ENCODE measurements around the gene DLG1. TPM values are rescaled to one million over a fixed set of nuclear protein-coding genes. Genes with fewer than 3 reads are reported as not detected.
A peak's percentile ranks its signal among the peaks of the same experiment; 100 is the strongest.

The DLG1 gene
- total and polyA plus RNA-seq, 2 donors (not counting 1 experiment from before 2014, with no cell fraction given): 47.7 to 53.0 TPM

- Histone ChIP-seq H3K9me3 (ENCODE audit: control insufficient read depth, insufficient read depth, low read depth, low read length) (no peaks in the 10 kb centered on the region), H3K27me3 (ENCODE audit: control insufficient read depth, insufficient read depth, low read length) (no peaks in the 10 kb centered on the region), H3K27ac (ENCODE audit: insufficient read depth, low read length) (peak within 1 kb of the TSS; percentile 48), H3K4me2 (ENCODE audit: extremely low read depth, insufficient read depth, low read length) (peak within 1 kb of the TSS; percentile 64), H3K79me2 (ENCODE audit: control insufficient read depth, insufficient read depth, low read length) (no peaks in the 10 kb centered on the region), H3K4me1 (ENCODE audit: control insufficient read depth, extremely low read depth, insufficient read depth, low read length) (peaks cover 14% of the 10 kb centered on the region), H4K20me1 (ENCODE audit: control insufficient read depth, extremely low read depth, insufficient read depth, low read length) (no peaks in the 10 kb centered on the region), H3K36me3 (ENCODE audit: control insufficient read depth, insufficient read depth, low read length) (no peaks in the 10 kb centered on the region), H3K9ac (ENCODE audit: insufficient read depth, low read length) (peak within 1 kb of the TSS; percentile 32), H3K4me3 (replicated peaks in 1 of 4; ENCODE audit: control extremely low read depth in 1 of 4, insufficient read depth in 1 of 4, low read depth in 3 of 4, low read length in 4 of 4) (peak within 1 kb of the TSS in 3 of 4 experiments; percentile 19 to 52 (median 25)), H2AFZ (ENCODE audit: low read length) (peak within 1 kb of the TSS; percentile 65)
- TF ChIP-seq EZH2 (IDR thresholded peaks at IDR 0.05; ENCODE audit: low read length, missing control alignments) (no peak), CTCF (conservative IDR thresholded peaks at IDR 0.05 in 1 of 2, IDR thresholded peaks at IDR 0.05 in 1 of 2; ENCODE audit: low read depth in 1 of 2, low read length in 2 of 2) (peak; percentile 29 to 48)
- peak; percentile 49 to 72 for DNase-seq (ENCODE audit: low read depth in 2 of 2)
Measured at GRCh38 chr3:197029511-197030167, 268.8 kb downstream of the DLG1 start, which contains the start of gene MELTF. MELTF (minus strand) TSS chr3:197029817; CDS start chr3:197029702, 115 bp downstream.

DNA sequence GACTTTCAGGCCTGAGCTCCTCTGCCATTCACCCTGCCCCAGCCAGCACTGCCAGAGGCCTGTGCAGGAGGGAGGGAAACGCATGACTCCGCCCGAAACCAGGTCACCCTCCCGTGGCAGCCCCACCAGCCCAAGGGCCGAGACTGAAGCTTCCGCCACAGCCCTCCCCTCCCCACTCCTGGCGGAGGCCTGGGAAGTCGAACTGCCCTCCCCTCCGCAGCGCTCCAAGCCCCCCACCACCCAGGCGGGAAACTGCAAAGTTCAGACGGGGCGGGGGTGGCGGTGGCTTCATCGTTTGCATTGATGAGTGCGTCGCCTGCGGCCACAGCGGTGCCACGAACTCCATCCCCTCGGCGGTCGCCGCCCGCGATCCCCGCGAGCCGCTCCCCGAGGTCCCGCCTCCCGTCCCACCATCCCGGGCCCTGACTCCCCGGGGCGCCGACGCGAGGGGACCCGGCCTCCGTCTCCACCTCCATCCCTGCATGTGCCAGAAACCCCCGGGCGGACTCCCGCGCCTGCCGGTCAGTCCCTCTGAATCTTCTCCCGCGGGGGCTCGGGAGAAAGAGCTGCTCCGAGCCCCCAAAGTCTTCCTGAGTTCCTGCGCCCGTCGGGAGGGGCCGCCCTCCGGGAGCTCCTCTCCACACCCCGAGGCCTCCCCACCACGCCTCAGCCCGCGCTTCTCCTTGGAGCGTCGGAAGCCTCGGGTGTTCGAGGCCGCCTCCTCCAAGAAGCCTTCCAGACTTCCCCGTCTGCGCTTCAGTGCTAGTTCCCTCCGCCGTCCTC is 269.5 kb downstream of the DLG1 start:
- H3K9me3 ChIP-seq (ENCODE audit: control insufficient read depth, insufficient read depth, low read depth, low read length): no peaks in the 10 kb centered on the region
- no peak overlapping the region for H3K4me2 ChIP-seq (ENCODE audit: extremely low read depth, insufficient read depth, low read length)
- peaks cover 14% of the 10 kb centered on the region for H3K4me1 ChIP-seq (ENCODE audit: control insufficient read depth, extremely low read depth, insufficient read depth, low read length)
- no peaks in the 10 kb centered on the region for H3K36me3 ChIP-seq (ENCODE audit: control insufficient read depth, insufficient read depth, low read length)
- TF ChIP-seq EZH2 (IDR thresholded peaks at IDR 0.05; ENCODE audit: low read length, missing control alignments): no peak
- no peak for TF ChIP-seq CTCF (conservative IDR thresholded peaks at IDR 0.05 in 1 of 2, IDR thresholded peaks at IDR 0.05 in 1 of 2; ENCODE audit: low read depth in 1 of 2, low read length in 2 of 2)
- peak overlapping the region in 3 of 4 experiments; percentile 19 to 52 (median 25) for H3K4me3 ChIP-seq (replicated peaks in 1 of 4; ENCODE audit: control extremely low read depth in 1 of 4, insufficient read depth in 1 of 4, low read depth in 3 of 4, low read length in 4 of 4)
- H3K27ac ChIP-seq (ENCODE audit: insufficient read depth, low read length): no peak overlapping the region
- H3K79me2 ChIP-seq (ENCODE audit: control insufficient read depth, insufficient read depth, low read length): no peaks in the 10 kb centered on the region
- H3K9ac ChIP-seq (ENCODE audit: insufficient read depth, low read length): no peak overlapping the region
- no peak overlapping the region for H2AFZ ChIP-seq (ENCODE audit: low read length)
- H4K20me1 ChIP-seq (ENCODE audit: control insufficient read depth, extremely low read depth, insufficient read depth, low read length): no peaks in the 10 kb centered on the region
- no peaks in the 10 kb centered on the region for H3K27me3 ChIP-seq (ENCODE audit: control insufficient read depth, insufficient read depth, low read length)
- no peak for DNase-seq (ENCODE audit: low read depth in 2 of 2)

Measured in fibroblast of lung (primary cell).